GM12872 (cell line): Measurements from ENCODE around the gene MYL3.

ENCODE experiments used
- CTCF ChIP-seq: IDR thresholded peaks from 3 replicates; pipeline ENCODE4 v1.5.1; 2011; ENCODE audit warnings: low read depth, mild to moderate bottlenecking, low read length, moderate library complexity; ENCODE audit not compliant: insufficient read depth

Gene MYL3

DNA sequence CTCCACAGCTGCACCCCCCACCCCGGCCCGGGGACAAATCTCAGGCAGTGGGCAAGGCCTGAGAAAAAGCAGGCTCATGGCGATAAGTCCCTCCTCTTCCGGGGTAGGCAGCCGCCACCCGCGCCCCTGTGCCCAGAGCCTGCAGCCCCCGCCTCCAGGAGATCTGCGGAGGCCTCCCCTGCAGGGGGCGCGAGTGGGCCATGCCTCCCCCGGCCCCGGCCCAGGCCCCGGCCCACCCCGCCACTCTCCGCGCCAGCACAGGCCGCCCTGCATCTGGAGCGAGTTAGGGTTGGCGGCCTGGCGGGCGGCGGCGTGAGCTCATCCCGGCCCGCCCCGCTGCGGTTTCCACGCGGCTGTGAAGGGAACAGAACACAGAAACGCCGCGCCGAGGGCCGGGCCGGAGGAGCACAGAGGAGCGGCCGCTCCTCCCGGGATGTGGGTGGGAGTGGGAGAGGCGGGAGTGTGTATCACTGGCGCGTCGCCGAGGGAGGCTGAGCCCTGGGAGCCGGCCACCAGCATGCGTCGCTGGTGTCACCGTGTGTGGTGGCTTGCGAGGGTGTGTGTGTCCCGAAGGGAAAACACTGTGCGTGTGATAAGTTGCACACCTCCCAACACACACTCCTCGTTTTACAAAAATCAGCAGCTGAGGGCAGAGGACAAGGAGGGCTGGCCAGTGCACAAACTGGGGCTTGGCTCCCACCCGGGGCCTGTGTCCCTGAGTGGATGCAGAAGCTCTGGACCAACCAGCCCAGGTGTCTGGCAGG is 17.2 kb downstream of the MYL3 start:
- TF ChIP-seq CTCF, result peak; percentile 50; the same call in 2 of the 3 replicates

- TF ChIP-seq CTCF, result no peak
Measured at GRCh38 chr3:46845397-46845859, 17.8 kb downstream of the MYL3 start.

GRCh38 chr3:46844881-46845312 is 18.3 kb downstream of the MYL3 start:
- no peak for TF ChIP-seq CTCF

- TF ChIP-seq CTCF, result no peak
Measured at GRCh38 chr3:46844397-46844796, 18.8 kb downstream of the MYL3 start.

DNA sequence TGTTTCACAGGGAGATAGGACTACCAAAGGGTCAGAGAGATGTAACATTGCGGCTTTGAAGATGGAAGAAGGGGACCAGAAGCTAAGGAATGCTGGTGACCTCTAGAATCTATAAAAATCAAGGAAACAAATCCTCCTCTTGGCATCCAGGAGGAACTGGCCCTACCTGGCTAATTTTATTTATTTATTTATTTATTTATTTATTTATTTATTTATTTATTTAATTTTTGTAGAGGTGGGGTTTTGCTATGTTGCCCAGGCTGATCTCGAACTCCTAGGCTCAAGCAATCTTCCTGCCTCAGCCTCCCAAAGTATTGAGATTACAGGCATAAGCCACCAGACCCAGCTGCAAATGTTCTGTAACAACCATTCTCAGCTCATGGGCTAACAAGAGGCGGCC is 19.7 kb downstream of the MYL3 start:
- no peak for TF ChIP-seq CTCF

DNA sequence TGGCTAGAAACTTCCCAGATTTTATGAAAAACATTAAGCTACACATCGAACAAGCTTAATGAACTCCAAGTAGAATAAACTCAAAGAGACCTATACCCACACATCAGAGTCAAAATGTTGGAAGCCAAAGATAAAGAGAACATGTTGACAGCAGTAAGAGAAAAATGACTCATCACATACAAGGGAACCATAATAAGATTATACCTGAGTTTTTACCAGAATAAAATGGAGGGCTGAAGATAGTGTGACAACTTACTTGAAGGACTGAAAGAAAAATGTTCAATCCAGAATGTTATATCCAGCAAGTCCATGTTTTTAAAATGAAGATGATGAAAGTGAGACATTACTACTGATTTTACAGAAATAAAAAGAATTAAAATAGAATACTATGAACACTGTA is 22.8 kb downstream of the MYL3 start:
- TF ChIP-seq CTCF, result no peak

DNA sequence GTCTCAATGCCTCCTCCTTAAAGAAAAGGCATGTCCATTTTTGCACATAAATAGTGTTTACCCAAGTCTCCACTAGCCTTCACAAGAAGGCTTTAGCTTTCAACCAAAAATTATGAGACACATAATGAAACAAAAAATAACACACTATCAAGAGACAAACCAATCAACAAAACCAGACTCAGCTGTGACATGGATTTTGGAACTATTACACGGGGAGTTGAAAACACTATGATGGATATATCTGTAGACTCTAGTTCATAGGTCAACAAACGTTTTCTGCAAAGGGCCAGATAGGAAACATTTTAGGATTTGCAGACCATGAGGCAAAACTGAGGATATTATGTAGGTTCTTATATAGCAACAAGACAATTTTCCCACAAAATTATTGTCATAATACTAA is 24.9 kb downstream of the MYL3 start:
- no peak for TF ChIP-seq CTCF
